OCI-LY7 (cell line): ENCODE measurements around the gene FBXO42.

Experiments
- CTCF ChIP-seq: fragments of 200-600 bp; sonication (generic); conservative IDR thresholded peaks from 2 replicates; pipeline ENCODE4 v1.5.1; 2014; ENCODE audit warnings: mild to moderate bottlenecking, antibody characterized with exemption, low read length, moderate library complexity, mixed read lengths
- EZH2phosphoT487 ChIP-seq: fragments of 200-600 bp; sonication (generic); IDR thresholded peaks from 2 replicates; pipeline ENCODE4 v1.6.1; 2018; ENCODE audit warnings: low read depth, borderline replicate concordance, mild to moderate bottlenecking, mixed run types, antibody characterized with exemption, low read length, moderate library complexity, mixed read lengths

GRCh38 chr1:16205334-16205671, 147.0 kb downstream of the FBXO42 start:
- TF ChIP-seq CTCF (0 out of 2 replicates have a peak, but pooled peaks have one; percentile 17), EZH2phosphoT487 (no peak)
